Nephron (organoid): Measurements from ENCODE around the gene CSMD2.

ENCODE experiments used
- H3K27ac Mint-ChIP-seq, 3 experiments: 2 replicates each; pipeline ENCODE4 v1.8.0; 2020; ENCODE audit warnings: mixed read lengths in 3 of 3, mild to moderate bottlenecking in 2 of 3, moderate library complexity in 1 of 3
- H3K27me3 Mint-ChIP-seq: 2 replicates; pipeline ENCODE4 v1.8.0; 2021; ENCODE audit warnings: low read depth, mild to moderate bottlenecking, moderate library complexity, mixed read lengths
- H3K36me3 Mint-ChIP-seq: 2 replicates; pipeline ENCODE4 v1.8.0; 2020; ENCODE audit warnings: low read depth, mixed read lengths
- H3K4me1 Mint-ChIP-seq: 2 replicates; pipeline ENCODE4 v1.8.0; 2020; ENCODE audit warnings: mixed read lengths
- H3K4me3 Mint-ChIP-seq, 3 experiments: 2 replicates each; pipeline ENCODE4 v1.8.0; 2020; ENCODE audit warnings: mild to moderate bottlenecking in 3 of 3, mixed read lengths in 3 of 3, moderate library complexity in 2 of 3
- H3K9me3 Mint-ChIP-seq: 2 replicates; pipeline ENCODE4 v1.8.0; 2020; ENCODE audit warnings: mixed read lengths
- CTCF ChIP-seq, 3 experiments: fragments of 200-600 bp; sonication (generic); IDR thresholded peaks; one replicate each; pipeline ENCODE4 v1.5.0; 2021; ENCODE audit warnings: antibody characterized with exemption in 3 of 3; ENCODE audit not compliant: unreplicated experiment in 3 of 3

CSMD2 gene

GRCh38 chr1:33721301-33721815 is 443.7 kb downstream of the CSMD2 start:
- Mint-ChIP-seq H3K9me3 (no peaks in the 10 kb centered on the region), H3K27ac (no peak overlapping the region), H3K4me3 (no peak overlapping the region), H3K27me3 (peaks cover 3% of the 10 kb centered on the region), H3K36me3 (no peaks in the 10 kb centered on the region), H3K4me1 (peaks cover 5% of the 10 kb centered on the region)
- no peak for TF ChIP-seq CTCF (IDR thresholded peaks at IDR 0.05; ENCODE audit: unreplicated experiment in 3 of 3)

GRCh38 chr1:33719771-33720670 is 445.0 kb downstream of the CSMD2 start:
- H3K9me3 Mint-ChIP-seq, result no peaks in the 10 kb centered on the region
- peaks cover 3% of the 10 kb centered on the region for H3K27me3 Mint-ChIP-seq
- peaks cover 5% of the 10 kb centered on the region for H3K4me1 Mint-ChIP-seq
- no peak for TF ChIP-seq CTCF (IDR thresholded peaks at IDR 0.05; ENCODE audit: unreplicated experiment in 3 of 3)
- no peak overlapping the region for H3K4me3 Mint-ChIP-seq
- H3K27ac Mint-ChIP-seq, result peak overlapping the region; percentile 1 to 23 (median 5)
- H3K36me3 Mint-ChIP-seq, result no peaks in the 10 kb centered on the region

- H3K27me3 Mint-ChIP-seq, result peaks cover 7% of the 10 kb centered on the region
- TF ChIP-seq CTCF (IDR thresholded peaks at IDR 0.05; ENCODE audit: unreplicated experiment in 3 of 3), result no peak
- H3K4me1 Mint-ChIP-seq, result peaks cover 5% of the 10 kb centered on the region
- H3K4me3 Mint-ChIP-seq, result no peak overlapping the region
- no peaks in the 10 kb centered on the region for H3K9me3 Mint-ChIP-seq
- H3K36me3 Mint-ChIP-seq, result no peaks in the 10 kb centered on the region
- H3K27ac Mint-ChIP-seq, result no peak overlapping the region
Measured at GRCh38 chr1:33719326-33719725, 445.7 kb downstream of the CSMD2 start.

- H3K27me3 Mint-ChIP-seq, result peaks cover 7% of the 10 kb centered on the region
- no peak for TF ChIP-seq CTCF (IDR thresholded peaks at IDR 0.05; ENCODE audit: unreplicated experiment in 3 of 3)
- no peaks in the 10 kb centered on the region for H3K9me3 Mint-ChIP-seq
- H3K4me1 Mint-ChIP-seq, result peaks cover 5% of the 10 kb centered on the region
- H3K27ac Mint-ChIP-seq, result no peak overlapping the region
- no peak overlapping the region for H3K4me3 Mint-ChIP-seq
- no peaks in the 10 kb centered on the region for H3K36me3 Mint-ChIP-seq
Measured at GRCh38 chr1:33718186-33718585, 446.8 kb downstream of the CSMD2 start.

GRCh38 chr1:33716976-33717688 is 447.9 kb downstream of the CSMD2 start:
- Mint-ChIP-seq H3K27me3 (peaks cover 7% of the 10 kb centered on the region), H3K9me3 (no peaks in the 10 kb centered on the region), H3K4me3 (no peak overlapping the region), H3K4me1 (peaks cover 5% of the 10 kb centered on the region), H3K36me3 (no peaks in the 10 kb centered on the region), H3K27ac (no peak overlapping the region)
- no peak for TF ChIP-seq CTCF (IDR thresholded peaks at IDR 0.05; ENCODE audit: unreplicated experiment in 3 of 3)
